Measurements from ENCODE around the gene PGLYRP3. TPM values are rescaled to one million over a fixed set of nuclear protein-coding genes. Genes with fewer than 3 reads are reported as not detected.

PGLYRP3 gene
- total and polyA plus RNA-seq, 2 of the 8 experiments (the other 6 are each of a cell fraction or from before 2014, with no cell fraction given) = not detected

DNA sequence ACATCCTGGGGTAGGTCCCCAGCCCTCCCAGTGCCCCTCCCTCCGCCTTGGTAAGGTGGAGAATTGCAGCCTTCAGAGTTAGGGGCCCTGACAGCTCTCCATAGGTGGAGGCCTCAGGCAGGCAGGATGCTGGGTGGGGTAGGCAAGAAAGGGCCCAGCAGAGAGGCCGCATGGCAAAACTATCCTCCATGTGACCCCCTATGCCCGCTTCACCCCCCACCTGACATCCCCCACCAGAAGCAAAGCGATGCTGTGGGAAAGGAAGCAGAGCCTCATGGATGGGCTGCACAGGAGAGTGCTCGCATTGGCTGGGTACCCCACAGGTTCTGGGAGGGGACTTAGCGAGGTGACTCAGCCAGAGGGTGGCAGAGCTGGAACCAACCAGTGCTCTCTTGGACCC is 46.5 kb upstream of the PGLYRP3 start:
- H4K5ac ChIP-seq (ENCODE audit: insufficient read length, low read depth, low read length) = no peak overlapping the region
- no peak overlapping the region for H2BK15ac ChIP-seq (ENCODE audit: low read length)
- no peak overlapping the region for H3K14ac ChIP-seq (ENCODE audit: insufficient read length)
- no peak overlapping the region for H3K56ac ChIP-seq (replicated peaks; ENCODE audit: insufficient read length, low read depth, low read length)
- no peak overlapping the region for H2AK5ac ChIP-seq (ENCODE audit: low read depth, low read length)
- H2BK20ac ChIP-seq (ENCODE audit: low read length) = no peak overlapping the region
- no peak overlapping the region for H2BK12ac ChIP-seq (ENCODE audit: low read depth, low read length)
- no peaks in the 10 kb centered on the region for H3K79me2 ChIP-seq (ENCODE audit: control insufficient read depth in 1 of 2, insufficient read depth in 2 of 2, low read length in 2 of 2)
- no peaks in the 10 kb centered on the region for H3K79me1 ChIP-seq (ENCODE audit: low read depth, low read length)
- ChIA-PET POLR2A (ENCODE audit: partially characterized antibody) (interaction anchor here (0.7 kb wide), 1 partner anchor 93 kb away, joined by 3 read pairs; no protein-coding TSS in a partner anchor), CTCF (ENCODE audit: partially characterized antibody) (interaction anchor here (1.6 to 2.6 kb wide), 2 partner anchors 136 kb away, joined by 9 to 32 read pairs; no protein-coding TSS in a partner anchor)
- no peaks in the 10 kb centered on the region for H3K36me3 ChIP-seq (ENCODE audit: control insufficient read depth in 2 of 4, insufficient read depth in 4 of 4, low read length in 3 of 4)
- H3K18ac ChIP-seq (ENCODE audit: extremely low read depth, low read length) = no peak overlapping the region
- FAIRE-seq (no peak), DNase-seq (ENCODE audit: low read depth in 1 of 2, low spot score in 2 of 2) (no peak)
- H4K91ac ChIP-seq (replicated peaks; ENCODE audit: insufficient read length, low read length) = no peak overlapping the region
- H3K23me2 ChIP-seq (ENCODE audit: low read depth, low read length) = no peaks in the 10 kb centered on the region; the same call in 1 of the 2 replicates
- no peaks in the 10 kb centered on the region; a peak in 1 of 7 replicates for H3K4me1 ChIP-seq (replicated peaks in 1 of 4; ENCODE audit: control insufficient read depth in 3 of 4, insufficient read depth in 4 of 4, low read length in 3 of 4)
- no peaks in the 10 kb centered on the region for H4K20me1 ChIP-seq (replicated peaks in 1 of 2; ENCODE audit: control insufficient read depth in 1 of 2, insufficient read depth in 2 of 2, low read length in 2 of 2)
- H3K23ac ChIP-seq (ENCODE audit: insufficient read length) = no peak overlapping the region
- no peak overlapping the region for H2BK5ac ChIP-seq (ENCODE audit: low read depth, low read length)
- H3K4me2 ChIP-seq (ENCODE audit: insufficient read depth in 1 of 2, low read depth in 2 of 2, low read length in 2 of 2) = no peak overlapping the region
- 80% methylated on average over 6 of the region's 6 CpGs; no CpG with 5 or more reads in 1 of the 2 experiments for WGBS, 2 experiments (ENCODE audit: extremely low coverage in 1 of 2, insufficient coverage in 1 of 2, insufficient read length in 1 of 2, insufficient replicate concordance in 2 of 2, low coverage in 1 of 2, low lambda C conversion rate in 2 of 2, missing lambda C conversion rate in 1 of 2)
- H3K9me3 ChIP-seq (ENCODE audit: insufficient read depth in 2 of 2, low read depth in 1 of 2, low read length in 1 of 2) = no peaks in the 10 kb centered on the region
- H3K9ac ChIP-seq (replicated peaks in 1 of 4; ENCODE audit: extremely low read depth in 1 of 4, low read depth in 3 of 4, low read length in 3 of 4) = no peak overlapping the region
- no peak overlapping the region for H2BK120ac ChIP-seq (replicated peaks; ENCODE audit: low read depth, low read length)
- H2AFZ ChIP-seq (ENCODE audit: low read length) = no peak overlapping the region
- H4K8ac ChIP-seq (ENCODE audit: extremely low read depth, insufficient read depth, low read length) = peak overlapping the region; percentile 52; the same call in 1 of the 2 replicates
- H3K4ac ChIP-seq (replicated peaks; ENCODE audit: insufficient read length, low read depth, low read length) = no peak overlapping the region
- H3K4me3 ChIP-seq (ENCODE audit: extremely low read depth in 1 of 4, insufficient read depth in 2 of 4, low read depth in 3 of 4, low read length in 4 of 4) = no peak overlapping the region
- no peak overlapping the region for H3K27ac ChIP-seq (ENCODE audit: low read depth, low read length)
- no peaks in the 10 kb centered on the region for H3K27me3 ChIP-seq (replicated peaks in 1 of 4; ENCODE audit: control insufficient read depth in 3 of 4, extremely low read depth in 1 of 4, insufficient read depth in 3 of 4, low read length in 3 of 4)
- no peak for TF ChIP-seq TAF1 (IDR thresholded peaks at IDR 0.05; ENCODE audit: low read depth, low read length)
- TF ChIP-seq BCL11A (IDR thresholded peaks at IDR 0.05; ENCODE audit: low read depth in 2 of 2, low read length in 2 of 2) = no peak
- no peak for TF ChIP-seq EGR1 (IDR thresholded peaks at IDR 0.05; ENCODE audit: borderline replicate concordance, low read depth, low read length)
- no peak for TF ChIP-seq GABPA (IDR thresholded peaks at IDR 0.05; ENCODE audit: borderline replicate concordance, insufficient read depth, low read length)
- no peak for TF ChIP-seq TAF7 (optimal IDR thresholded peaks at IDR 0.05; ENCODE audit: borderline replicate concordance, low read depth, low read length)
- no peak for TF ChIP-seq NRF1 (IDR thresholded peaks at IDR 0.05; ENCODE audit: low read depth, low read length)
- TF ChIP-seq POLR2AphosphoS5 (IDR thresholded peaks at IDR 0.05; ENCODE audit: low read depth, low read length) = no peak

Data from H1 (cell line).